Astrocyte (in vitro differentiated cells and primary cell): Measurements from ENCODE around the gene PPM1L. TPM values are rescaled to one million over a fixed set of nuclear protein-coding genes. Genes with fewer than 3 reads are reported as not detected.

Experiments used
- DNase-seq: peaks from one replicate; pipeline ENCODE4 v3.0.0-alpha.2; 2010; ENCODE audit warnings: low read depth
- FAIRE-seq: peaks from 2 replicates; lab custom pipeline; 2011; peaks lifted over from hg19 to GRCh38; lab: Jason Lieb, UNC
- H2AFZ ChIP-seq: 2 replicates; pipeline ENCODE4 v1.6.0; 2012; ENCODE audit warnings: low read depth, low read length, inconsistent platforms
- H3K27ac ChIP-seq: 2 replicates; pipeline ENCODE4 v1.5.1; 2011; ENCODE audit warnings: low read depth, low read length, inconsistent platforms
- H3K27me3 ChIP-seq: 2 replicates; pipeline ENCODE4 v1.6.0; 2011; ENCODE audit warnings: low read length, inconsistent platforms; ENCODE audit not compliant: insufficient read depth
- H3K36me3 ChIP-seq: 2 replicates; pipeline ENCODE4 v1.5.1; 2011; ENCODE audit warnings: low read length, inconsistent platforms; ENCODE audit not compliant: insufficient read depth
- H3K4me1 ChIP-seq: 2 replicates; pipeline ENCODE4 v1.5.1; 2011; ENCODE audit warnings: low read length, inconsistent platforms; ENCODE audit not compliant: insufficient read depth
- H3K4me2 ChIP-seq: 2 replicates; pipeline ENCODE4 v1.6.0; 2012; ENCODE audit warnings: low read length, inconsistent platforms
- H3K4me3 ChIP-seq: 2 replicates; pipeline ENCODE4 v1.5.1; 2011; ENCODE audit warnings: low read depth, mild to moderate bottlenecking, low read length, inconsistent platforms; ENCODE audit not compliant: insufficient read depth
- H3K79me2 ChIP-seq: 2 replicates; pipeline ENCODE4 v1.6.0; 2012; ENCODE audit warnings: mild to moderate bottlenecking, low read length, inconsistent platforms; ENCODE audit not compliant: insufficient read depth
- H3K9ac ChIP-seq: 2 replicates; pipeline ENCODE4 v1.6.0; 2012; ENCODE audit warnings: mild to moderate bottlenecking, low read length, inconsistent platforms
- H3K9me3 ChIP-seq: 2 replicates; pipeline ENCODE4 v1.5.1; 2012; ENCODE audit warnings: low read depth, mild to moderate bottlenecking, low read length, inconsistent platforms; ENCODE audit not compliant: insufficient read depth
- H4K20me1 ChIP-seq: 2 replicates; pipeline ENCODE4 v1.6.0; 2012; ENCODE audit warnings: low read length, inconsistent platforms; ENCODE audit not compliant: insufficient read depth
- H3K27ac Mint-ChIP-seq: one replicate; pipeline ENCODE4 v1.8.0; 2021; ENCODE audit warnings: mild to moderate bottlenecking, mixed read lengths; ENCODE audit not compliant: unreplicated experiment
- H3K27me3 Mint-ChIP-seq: one replicate; pipeline ENCODE4 v1.8.0; 2021; ENCODE audit warnings: low read depth, mixed read lengths; ENCODE audit not compliant: unreplicated experiment
- H3K36me3 Mint-ChIP-seq: one replicate; pipeline ENCODE4 v1.8.0; 2021; ENCODE audit warnings: low read depth, mixed read lengths; ENCODE audit not compliant: unreplicated experiment
- H3K4me1 Mint-ChIP-seq: one replicate; pipeline ENCODE4 v1.8.0; 2021; ENCODE audit warnings: low read depth, mixed read lengths; ENCODE audit not compliant: unreplicated experiment
- H3K4me3 Mint-ChIP-seq: one replicate; pipeline ENCODE4 v1.8.0; 2021; ENCODE audit warnings: mild to moderate bottlenecking, moderate library complexity, mixed read lengths; ENCODE audit not compliant: unreplicated experiment
- H3K9me3 Mint-ChIP-seq: one replicate; pipeline ENCODE4 v1.8.0; 2021; ENCODE audit warnings: mild to moderate bottlenecking, mixed read lengths; ENCODE audit not compliant: unreplicated experiment
- CTCF ChIP-seq: IDR thresholded peaks from 2 replicates; pipeline ENCODE4 v1.5.1; 2011; ENCODE audit warnings: low read depth, mild to moderate bottlenecking, inconsistent platforms, low read length, moderate library complexity; ENCODE audit not compliant: insufficient read depth
- EZH2 ChIP-seq: IDR thresholded peaks from 2 replicates; pipeline ENCODE4 v1.6.1; 2012; ENCODE audit warnings: mild to moderate bottlenecking, low read length, inconsistent platforms; ENCODE audit not compliant: insufficient read depth
- total RNA-seq: library from RNA; stranded (reverse); gene quantifications from 2 replicates; pipeline ENCODE4 v1.2.1, GENCODE V29; 2021

Gene PPM1L
- total RNA-seq, 1 donor from 2014 or later, result 6.3 TPM

- Mint-ChIP-seq H3K27me3 (no peaks in the 10 kb centered on the region), H3K36me3 (no peaks in the 10 kb centered on the region), H3K4me1 (peaks cover 11% of the 10 kb centered on the region), H3K4me3 (no peak overlapping the region), H3K27ac (no peak overlapping the region), H3K9me3 (peaks cover 4% of the 10 kb centered on the region)
- no peaks in the 10 kb centered on the region for H3K4me1 ChIP-seq
- no peak for DNase-seq
- no peak for FAIRE-seq
- no peak overlapping the region for H3K4me3 ChIP-seq
- H3K9ac ChIP-seq, result no peak overlapping the region
- no peak overlapping the region for H3K27ac ChIP-seq
- no peaks in the 10 kb centered on the region for H3K79me2 ChIP-seq
- H3K9me3 ChIP-seq, result no peaks in the 10 kb centered on the region
- no peaks in the 10 kb centered on the region for H4K20me1 ChIP-seq
- no peaks in the 10 kb centered on the region for H3K27me3 ChIP-seq
- no peaks in the 10 kb centered on the region for H3K36me3 ChIP-seq
- H3K4me2 ChIP-seq, result no peak overlapping the region
- TF ChIP-seq CTCF, result no peak
- TF ChIP-seq EZH2, result no peak
- H2AFZ ChIP-seq, result no peak overlapping the region
These were observed 85.4 kb downstream of the PPM1L start for GRCh38 chr3:160841455-160841854.

- Mint-ChIP-seq H3K4me3 (no peak overlapping the region), H3K4me1 (peaks cover 11% of the 10 kb centered on the region), H3K9me3 (peaks cover 4% of the 10 kb centered on the region), H3K27me3 (no peaks in the 10 kb centered on the region), H3K27ac (no peak overlapping the region), H3K36me3 (no peaks in the 10 kb centered on the region)
- no peaks in the 10 kb centered on the region for H3K79me2 ChIP-seq
- no peak overlapping the region for H2AFZ ChIP-seq
- H3K9me3 ChIP-seq, result no peaks in the 10 kb centered on the region
- no peak for FAIRE-seq
- H3K4me1 ChIP-seq, result no peaks in the 10 kb centered on the region
- H4K20me1 ChIP-seq, result no peaks in the 10 kb centered on the region
- H3K9ac ChIP-seq, result no peak overlapping the region
- no peaks in the 10 kb centered on the region for H3K27me3 ChIP-seq
- H3K27ac ChIP-seq, result no peak overlapping the region
- TF ChIP-seq EZH2 (no peak), CTCF (no peak)
- no peaks in the 10 kb centered on the region for H3K36me3 ChIP-seq
- DNase-seq, result no peak
- H3K4me3 ChIP-seq, result no peak overlapping the region
- H3K4me2 ChIP-seq, result no peak overlapping the region
These were observed 86.3 kb downstream of the PPM1L start for GRCh38 chr3:160842021-160843005.
